Stimulated activated CD4-positive, alpha-beta T cell treated with anti-CD3 and anti-CD28 coated beads, Interleukin-2, amount 100 ng/mL, for 48 hours (primary cell): ENCODE results near the gene OR52E4.

Source experiments
- DNase-seq, 2 donors: peaks; one replicate each; pipeline ENCODE4 v3.0.0-alpha.2; 2020

The OR52E4 gene

DNA sequence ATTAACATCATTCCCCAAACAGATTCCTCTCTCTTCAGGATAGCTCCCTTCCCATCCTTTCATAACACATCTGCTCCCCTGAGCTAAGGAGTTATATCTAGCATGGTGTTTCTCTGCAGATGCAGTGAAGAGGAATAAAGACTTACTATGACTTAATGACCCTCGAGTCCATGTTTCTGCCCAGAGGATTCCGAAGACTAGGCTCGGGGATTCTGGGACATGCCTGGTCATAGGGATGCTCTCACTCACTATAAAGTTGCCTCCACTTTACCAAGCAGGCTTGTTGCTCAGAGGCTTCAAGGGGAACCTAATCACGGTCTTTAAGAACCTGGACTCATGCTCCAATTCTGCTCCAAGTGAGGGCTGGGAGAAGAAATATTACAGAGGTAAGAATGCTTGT is at the start of gene OR52E4:
TSS of gene OR52E4 (plus strand) at position 301 of the 400 bp plus-strand sequence. CDS start 3,664 bp downstream, outside the sequence.
- no peak for DNase-seq

- no peak for DNase-seq
Observed at GRCh38 chr11:5831196-5831829, 49.1 kb upstream of the OR52E4 start.

GRCh38 chr11:5833446-5833845 is 47.0 kb upstream of the OR52E4 start:
- DNase-seq = no peak

- no peak for DNase-seq
Observed at GRCh38 chr11:5837695-5838094, 42.7 kb upstream of the OR52E4 start.

DNA sequence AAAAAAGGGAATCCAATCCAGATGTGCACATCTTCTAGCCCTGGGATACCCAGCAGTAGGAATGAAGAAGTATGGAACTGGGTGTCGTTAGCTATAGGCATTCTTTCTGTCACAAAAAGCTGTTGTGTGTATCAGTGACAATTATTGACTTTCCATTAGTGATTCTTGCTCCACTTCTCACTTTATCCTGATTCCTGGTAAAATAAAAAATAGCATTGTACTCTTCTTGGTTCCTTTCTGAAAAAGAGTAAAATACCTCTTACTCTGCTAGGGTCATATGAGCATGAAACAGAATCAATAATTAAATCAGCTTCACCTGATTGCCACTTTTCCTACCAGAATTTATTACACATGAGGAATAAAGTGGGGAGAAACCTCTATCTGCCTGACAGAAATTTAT is 38.6 kb upstream of the OR52E4 start, which contains the start of gene OR52E6:
TSS of gene OR52E6 (minus strand) at position 101 of the 400 bp plus-strand sequence. CDS start at position 101, 0 bp downstream.
- DNase-seq = no peak

GRCh38 chr11:5846701-5847100 is 33.7 kb upstream of the OR52E4 start:
- no peak for DNase-seq

- no peak for DNase-seq
Observed at GRCh38 chr11:5847711-5848110, 32.7 kb upstream of the OR52E4 start.

GRCh38 chr11:5851002-5851401 is 29.4 kb upstream of the OR52E4 start:
- DNase-seq = no peak

DNA sequence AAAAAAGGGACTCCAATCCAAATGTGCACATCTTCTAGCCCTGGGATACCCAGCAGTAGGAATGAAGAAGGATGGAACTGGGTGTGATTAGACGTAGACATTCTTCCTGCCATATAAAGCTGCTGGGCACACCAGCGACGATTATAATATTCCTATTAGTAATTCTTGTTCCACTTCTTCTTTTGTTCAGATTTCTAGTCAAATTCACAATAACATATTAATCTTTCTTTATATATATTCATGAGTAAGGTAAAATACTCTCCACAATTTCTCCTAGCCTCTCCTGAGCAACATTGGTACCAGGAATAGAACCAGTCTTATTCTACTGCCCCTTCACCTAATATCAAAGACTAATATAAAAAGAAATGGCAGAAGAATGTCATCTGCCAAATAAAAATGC is 22.8 kb upstream of the OR52E4 start, which contains the start of gene OR52E8:
TSS of gene OR52E8 (minus strand) at position 101 of the 400 bp plus-strand sequence. CDS start at position 101, 0 bp downstream.
- DNase-seq = no peak

- DNase-seq = no peak
Observed at GRCh38 chr11:5865826-5866225, 14.6 kb upstream of the OR52E4 start.

GRCh38 chr11:5878564-5878963 is 1.9 kb upstream of the OR52E4 start:
- no peak for DNase-seq

- DNase-seq = no peak
Observed at GRCh38 chr11:5881756-5882155, 1.3 kb downstream of the OR52E4 start.

DNA sequence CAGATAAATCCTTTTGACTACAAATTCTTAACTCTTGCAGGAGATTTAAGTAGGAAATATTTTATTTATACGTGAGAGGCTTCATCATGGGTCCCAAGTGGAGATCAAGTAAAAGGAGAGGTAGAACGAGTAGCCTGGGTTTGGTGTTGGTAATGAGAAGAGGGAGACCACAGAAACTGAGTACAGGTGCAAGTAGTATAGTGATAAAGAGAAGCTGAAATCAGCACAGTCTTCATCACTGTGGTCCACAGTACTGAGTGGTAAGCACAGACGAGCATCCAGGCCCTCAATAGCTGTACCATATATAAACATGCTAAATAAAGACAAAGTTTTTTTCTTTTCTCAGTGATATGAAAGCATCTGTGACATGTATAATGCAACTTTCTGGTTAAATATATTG is 6.7 kb downstream of the OR52E4 start:
- no peak for DNase-seq

- DNase-seq = no peak
Observed at GRCh38 chr11:5887661-5888060, 7.2 kb downstream of the OR52E4 start.

GRCh38 chr11:5891216-5891800 is 10.9 kb downstream of the OR52E4 start:
- no peak for DNase-seq

DNA sequence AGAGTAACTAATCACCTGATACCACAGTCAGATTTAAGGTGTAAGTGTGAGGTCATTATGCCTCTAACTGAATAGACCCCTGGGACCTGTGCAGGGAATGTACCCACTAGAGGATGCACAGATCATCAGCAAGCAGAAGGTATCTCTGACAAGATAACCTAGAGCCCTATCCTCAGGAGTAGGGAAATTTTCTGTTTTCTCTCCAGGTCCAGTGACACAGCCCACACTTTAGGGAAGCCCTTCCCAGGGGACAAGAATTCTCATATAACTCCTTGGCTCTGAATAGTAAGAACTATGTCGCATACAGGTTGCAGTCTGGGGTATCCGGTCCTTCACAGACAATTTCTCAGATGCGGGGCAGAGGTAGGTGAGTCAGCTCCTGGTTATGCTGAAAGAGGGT is 12.5 kb downstream of the OR52E4 start, which contains the start of gene OR52E5:
TSS of gene OR52E5 (plus strand) at position 301 of the 400 bp plus-strand sequence. CDS start 7,569 bp downstream, outside the sequence.
- DNase-seq = no peak

- DNase-seq = no peak
Observed at GRCh38 chr11:5899534-5899933, 19.1 kb downstream of the OR52E4 start.

DNA sequence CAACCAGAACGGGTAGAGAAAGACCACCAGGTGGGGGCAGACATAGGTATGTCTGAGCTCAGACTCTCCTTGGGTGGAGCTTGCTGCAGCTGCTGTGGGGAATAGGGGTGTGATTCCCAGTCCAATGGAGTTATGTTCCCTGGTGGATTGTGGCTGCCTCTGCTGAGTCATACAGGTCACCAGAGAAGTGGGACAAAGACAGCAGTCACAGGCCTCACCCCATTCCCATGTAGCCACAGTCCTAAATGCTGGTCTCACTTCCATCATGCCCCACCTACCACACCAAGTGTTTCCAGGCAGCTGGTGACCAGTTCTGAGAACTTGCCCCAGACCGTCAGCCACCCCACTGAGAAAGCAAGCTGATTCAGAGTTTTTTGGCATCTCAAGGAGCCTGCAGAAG is 30.1 kb downstream of the OR52E4 start:
- DNase-seq = no peak

- peak in 1 of 2 donors; percentile 3 for DNase-seq
Observed at GRCh38 chr11:5922749-5923426, 42.5 kb downstream of the OR52E4 start.

- DNase-seq = no peak
Observed at GRCh38 chr11:5923427-5923776, 43.0 kb downstream of the OR52E4 start.

GRCh38 chr11:5923794-5924193 is 43.4 kb downstream of the OR52E4 start:
- DNase-seq = no peak

GRCh38 chr11:5928271-5928670 is 47.8 kb downstream of the OR52E4 start:
- no peak for DNase-seq

- DNase-seq = no peak
Observed at GRCh38 chr11:5928811-5929210, 48.4 kb downstream of the OR52E4 start.
